Activated T-cell treated with anti-CD3 and anti-CD28 coated beads, Interleukin-2, amount 50 U/mL, for 4 hours (primary cell): ENCODE results near the gene BMPR2. TPM values are rescaled to one million over a fixed set of nuclear protein-coding genes. Genes with fewer than 3 reads are reported as not detected.
"Not testable (repeated sequence)": the region's sequence is repeated elsewhere in the genome, so short reads cannot be mapped to it uniquely, and the experiment has no call there.

Experiments
- ATAC-seq, 2 donors: fragments of 200-7000 bp; cut with Tn5 transposase; one replicate each; pipeline ENCODE4 v1.10.0; 2021
- DNase-seq: peaks from one replicate; pipeline ENCODE4 v3.0.0-alpha.2; 2020
- H3K27me3 Mint-ChIP-seq: one replicate; pipeline ENCODE4 v1.8.0; 2021; ENCODE audit warnings: low read depth, mixed read lengths
- H3K36me3 Mint-ChIP-seq: one replicate; pipeline ENCODE4 v1.8.0; 2022; ENCODE audit warnings: mixed read lengths; ENCODE audit not compliant: insufficient read depth
- H3K4me1 Mint-ChIP-seq: one replicate; pipeline ENCODE4 v1.8.0; 2021; ENCODE audit warnings: low read depth, mixed read lengths
- H3K4me3 Mint-ChIP-seq: one replicate; pipeline ENCODE4 v1.8.0; 2021; ENCODE audit warnings: mild to moderate bottlenecking, moderate library complexity, mixed read lengths
- H3K9me3 Mint-ChIP-seq: one replicate; pipeline ENCODE4 v1.8.0; 2021; ENCODE audit warnings: mixed read lengths
- total RNA-seq, 3 donors: library from RNA; stranded (reverse); gene quantifications; one replicate each; pipeline ENCODE4 v1.2.1, GENCODE V29; 2021

Gene BMPR2
- total RNA-seq, 3 donors from 2014 or later = 3.8 to 4.8 (median 3.9) TPM

DNA sequence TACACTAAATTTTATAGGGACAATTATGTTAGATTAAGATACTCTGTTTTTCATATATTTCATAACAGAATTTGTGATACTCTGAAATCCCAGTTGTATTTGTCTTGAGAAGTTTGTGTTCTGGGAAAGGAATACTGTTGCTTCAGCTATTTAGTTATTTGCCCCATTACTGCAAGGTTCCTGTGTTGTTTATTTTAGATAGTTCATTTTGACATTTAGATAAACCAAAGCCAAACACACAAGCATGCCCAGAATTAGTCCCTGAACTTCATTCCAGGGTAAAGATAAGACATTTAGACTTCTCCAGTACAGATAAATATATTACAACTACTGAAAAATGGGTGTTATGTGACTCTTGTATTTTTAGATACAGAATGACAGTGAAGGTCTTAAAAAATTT is 74.7 kb downstream of the BMPR2 start:
- no peak for ATAC-seq
- H3K36me3 Mint-ChIP-seq = peaks cover 2% of the 10 kb centered on the region

DNA sequence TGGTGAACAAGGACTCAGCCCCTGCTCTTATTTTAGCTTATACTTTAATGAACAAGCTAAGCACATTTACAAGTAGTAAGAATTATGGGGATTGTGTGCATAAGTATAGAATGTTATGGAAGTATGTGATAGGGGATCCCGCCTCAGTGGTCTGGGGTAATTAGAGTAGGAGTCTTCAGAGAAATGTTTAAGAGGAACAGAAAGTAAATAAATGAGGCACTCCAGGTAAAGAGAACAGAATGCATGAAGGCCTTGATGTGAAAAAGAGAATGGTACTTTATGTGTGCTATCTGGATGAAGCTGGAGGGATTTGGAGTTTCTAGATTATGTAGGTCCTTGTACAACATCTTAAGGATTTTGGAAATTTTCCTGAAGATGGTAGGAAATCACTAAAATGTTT is 76.6 kb downstream of the BMPR2 start:
- H3K36me3 Mint-ChIP-seq = peaks cover 2% of the 10 kb centered on the region

More for the DNA sequence above, 74.7 kb downstream of the BMPR2 start:
- Mint-ChIP-seq H3K9me3 (no peaks in the 10 kb centered on the region), H3K4me3 (no peak overlapping the region), H3K4me1 (no peaks in the 10 kb centered on the region), H3K27me3 (no peaks in the 10 kb centered on the region)
- DNase-seq = no peak

DNA sequence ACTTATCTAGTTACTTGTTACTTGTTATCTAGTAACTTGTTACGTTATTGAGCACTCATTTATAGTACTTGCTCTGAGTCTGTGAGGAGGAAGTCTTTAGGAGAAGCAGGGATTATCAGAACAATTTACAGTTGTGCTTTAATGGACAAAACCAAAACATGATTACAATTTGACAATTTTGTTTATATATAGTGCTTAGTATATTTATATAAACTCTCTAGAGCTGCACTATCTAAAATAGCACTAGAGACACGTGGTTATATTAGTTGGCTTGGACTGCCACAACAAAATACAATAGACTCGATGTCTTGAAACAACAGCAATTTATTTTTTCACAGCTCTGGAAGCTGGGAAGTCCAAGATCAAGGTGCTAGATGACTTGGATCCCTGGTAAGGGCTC is 78.4 kb downstream of the BMPR2 start:
- Mint-ChIP-seq H3K4me1 (no peaks in the 10 kb centered on the region), H3K4me3 (no peak overlapping the region), H3K27me3 (no peaks in the 10 kb centered on the region), H3K9me3 (peaks cover under 1% of the 10 kb centered on the region), H3K36me3 (peaks cover 1% of the 10 kb centered on the region)
- ATAC-seq = no peak
- DNase-seq = no peak

More for the DNA sequence above, 76.6 kb downstream of the BMPR2 start:
- H3K9me3 Mint-ChIP-seq = no peaks in the 10 kb centered on the region
- DNase-seq (no peak), ATAC-seq (no peak)
- no peak overlapping the region for H3K4me3 Mint-ChIP-seq
- H3K4me1 Mint-ChIP-seq = no peaks in the 10 kb centered on the region
- no peaks in the 10 kb centered on the region for H3K27me3 Mint-ChIP-seq

GRCh38 chr2:202455114-202455513 is 79.0 kb downstream of the BMPR2 start:
- ATAC-seq (no peak), DNase-seq (no peak)
- Mint-ChIP-seq H3K4me1 (no peaks in the 10 kb centered on the region), H3K4me3 (no peak overlapping the region), H3K9me3 (peaks cover 6% of the 10 kb centered on the region), H3K27me3 (no peaks in the 10 kb centered on the region), H3K36me3 (peaks cover 4% of the 10 kb centered on the region)

- Mint-ChIP-seq H3K27me3 (no peaks in the 10 kb centered on the region), H3K36me3 (peaks cover 8% of the 10 kb centered on the region), H3K4me1 (no peaks in the 10 kb centered on the region), H3K9me3 (peaks cover 6% of the 10 kb centered on the region), H3K4me3 (no peak overlapping the region)
- no peak for ATAC-seq
- DNase-seq = no peak
Measured at GRCh38 chr2:202460119-202460518, 84.0 kb downstream of the BMPR2 start.

DNA sequence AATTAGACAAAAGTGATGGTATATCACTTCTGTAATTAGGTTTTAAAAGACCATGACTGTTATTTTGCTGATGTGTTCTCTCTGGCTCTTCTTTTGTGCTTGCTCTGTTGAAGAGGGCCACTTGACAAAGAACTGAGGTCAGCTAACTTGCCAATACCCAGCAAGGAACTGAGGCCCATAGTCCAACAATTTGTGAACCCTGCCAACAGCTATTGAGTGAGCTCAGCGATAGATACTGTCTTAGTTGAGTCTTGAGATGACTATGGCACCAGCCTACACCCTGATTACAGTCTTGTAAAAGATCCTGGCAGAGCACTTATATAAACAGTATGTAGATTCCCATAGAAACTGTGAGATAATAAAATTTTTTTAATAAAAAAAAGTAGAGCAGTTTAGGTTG is 103.0 kb downstream of the BMPR2 start:
- ATAC-seq = no peak
- Mint-ChIP-seq H3K27me3 (no peaks in the 10 kb centered on the region), H3K4me1 (peaks cover 8% of the 10 kb centered on the region), H3K36me3 (peaks cover 4% of the 10 kb centered on the region), H3K9me3 (no peaks in the 10 kb centered on the region), H3K4me3 (no peak overlapping the region)
- no peak for DNase-seq

GRCh38 chr2:202479610-202480009 is 103.5 kb downstream of the BMPR2 start:
- peaks cover 4% of the 10 kb centered on the region for H3K36me3 Mint-ChIP-seq
- H3K4me3 Mint-ChIP-seq = no peak overlapping the region
- H3K9me3 Mint-ChIP-seq = no peaks in the 10 kb centered on the region
- H3K4me1 Mint-ChIP-seq = peaks cover 8% of the 10 kb centered on the region
- DNase-seq = no peak
- ATAC-seq = no peak
- H3K27me3 Mint-ChIP-seq = no peaks in the 10 kb centered on the region

DNA sequence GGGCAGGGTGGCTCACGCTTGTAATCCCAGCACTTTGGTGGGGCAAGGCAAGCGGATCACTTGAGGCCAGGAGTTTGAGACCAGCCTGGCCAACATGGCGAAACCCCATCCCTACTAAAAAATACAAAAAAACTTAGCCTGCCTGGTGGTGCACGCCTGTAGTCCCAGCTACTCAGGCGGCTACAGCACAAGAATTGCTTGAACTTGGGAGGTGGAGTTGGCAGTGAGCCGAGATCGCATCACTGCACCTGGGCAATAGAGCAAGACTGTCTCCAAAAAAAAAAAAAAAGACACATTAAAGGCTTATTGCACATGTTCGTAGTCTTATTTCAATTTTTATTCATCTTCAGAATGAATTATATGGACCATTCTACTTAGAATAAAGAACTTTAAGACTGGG is 110.2 kb downstream of the BMPR2 start:
- H3K9me3 Mint-ChIP-seq = no peaks in the 10 kb centered on the region
- ATAC-seq (no peak), DNase-seq (no peak)

DNA sequence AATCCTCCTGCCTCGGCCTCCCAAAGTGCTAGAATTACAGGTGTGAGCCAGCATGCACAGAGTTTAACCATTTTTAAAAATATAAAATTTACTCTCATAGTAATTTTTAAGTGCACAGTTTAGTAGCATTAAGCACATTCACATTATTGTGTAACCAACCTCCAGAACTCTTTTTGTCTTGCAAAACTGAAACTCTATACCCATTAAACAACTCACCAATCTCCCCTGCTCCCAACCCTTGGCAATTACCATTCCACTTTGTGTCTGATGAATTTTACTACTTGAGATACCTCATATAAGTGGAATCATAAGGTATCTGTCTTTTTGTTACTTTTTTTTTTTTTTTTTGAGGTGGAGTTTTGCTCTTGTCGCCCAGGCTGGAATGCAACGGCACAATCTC is 112.5 kb downstream of the BMPR2 start:
- Mint-ChIP-seq H3K9me3 (no peaks in the 10 kb centered on the region), H3K4me1 (peaks cover 2% of the 10 kb centered on the region), H3K36me3 (peaks cover 2% of the 10 kb centered on the region), H3K27me3 (no peaks in the 10 kb centered on the region), H3K4me3 (no peak overlapping the region)
- DNase-seq (no peak), ATAC-seq (no peak)

More for the DNA sequence above, 110.2 kb downstream of the BMPR2 start:
- no peak overlapping the region for H3K4me3 Mint-ChIP-seq
- H3K4me1 Mint-ChIP-seq = no peaks in the 10 kb centered on the region
- H3K27me3 Mint-ChIP-seq = no peaks in the 10 kb centered on the region
- H3K36me3 Mint-ChIP-seq = peaks cover 4% of the 10 kb centered on the region

DNA sequence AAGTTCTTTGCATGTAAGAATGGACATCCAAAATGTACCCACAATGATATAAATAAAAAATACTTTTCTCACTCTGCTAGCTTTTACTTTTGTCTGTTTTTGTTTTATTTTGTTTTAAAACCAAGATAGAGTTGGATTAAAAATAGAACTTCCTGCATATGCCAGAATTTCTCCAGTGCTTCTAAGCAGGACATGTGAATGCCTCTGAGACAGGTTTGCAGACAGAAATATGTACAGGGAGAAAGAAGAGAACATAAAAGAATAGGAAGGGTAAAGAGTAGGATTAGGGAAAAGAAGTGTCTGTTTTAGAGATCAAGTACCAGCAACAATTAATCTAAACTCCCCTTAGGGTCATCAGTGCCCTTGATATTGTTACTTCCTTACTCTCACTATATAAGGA is 114.4 kb downstream of the BMPR2 start:
- Mint-ChIP-seq H3K36me3 (peaks cover 2% of the 10 kb centered on the region), H3K27me3 (no peaks in the 10 kb centered on the region)
- no peak for ATAC-seq

GRCh38 chr2:202491514-202491913 is 115.4 kb downstream of the BMPR2 start:
- peaks cover 2% of the 10 kb centered on the region for H3K36me3 Mint-ChIP-seq
- ATAC-seq (no peak), DNase-seq (no peak)
- peaks cover 2% of the 10 kb centered on the region for H3K4me1 Mint-ChIP-seq
- no peak overlapping the region for H3K4me3 Mint-ChIP-seq
- H3K27me3 Mint-ChIP-seq = no peaks in the 10 kb centered on the region
- H3K9me3 Mint-ChIP-seq = no peaks in the 10 kb centered on the region

More for the DNA sequence above, 114.4 kb downstream of the BMPR2 start:
- no peak for DNase-seq
- Mint-ChIP-seq H3K4me3 (no peak overlapping the region), H3K9me3 (no peaks in the 10 kb centered on the region), H3K4me1 (peaks cover 2% of the 10 kb centered on the region)

DNA sequence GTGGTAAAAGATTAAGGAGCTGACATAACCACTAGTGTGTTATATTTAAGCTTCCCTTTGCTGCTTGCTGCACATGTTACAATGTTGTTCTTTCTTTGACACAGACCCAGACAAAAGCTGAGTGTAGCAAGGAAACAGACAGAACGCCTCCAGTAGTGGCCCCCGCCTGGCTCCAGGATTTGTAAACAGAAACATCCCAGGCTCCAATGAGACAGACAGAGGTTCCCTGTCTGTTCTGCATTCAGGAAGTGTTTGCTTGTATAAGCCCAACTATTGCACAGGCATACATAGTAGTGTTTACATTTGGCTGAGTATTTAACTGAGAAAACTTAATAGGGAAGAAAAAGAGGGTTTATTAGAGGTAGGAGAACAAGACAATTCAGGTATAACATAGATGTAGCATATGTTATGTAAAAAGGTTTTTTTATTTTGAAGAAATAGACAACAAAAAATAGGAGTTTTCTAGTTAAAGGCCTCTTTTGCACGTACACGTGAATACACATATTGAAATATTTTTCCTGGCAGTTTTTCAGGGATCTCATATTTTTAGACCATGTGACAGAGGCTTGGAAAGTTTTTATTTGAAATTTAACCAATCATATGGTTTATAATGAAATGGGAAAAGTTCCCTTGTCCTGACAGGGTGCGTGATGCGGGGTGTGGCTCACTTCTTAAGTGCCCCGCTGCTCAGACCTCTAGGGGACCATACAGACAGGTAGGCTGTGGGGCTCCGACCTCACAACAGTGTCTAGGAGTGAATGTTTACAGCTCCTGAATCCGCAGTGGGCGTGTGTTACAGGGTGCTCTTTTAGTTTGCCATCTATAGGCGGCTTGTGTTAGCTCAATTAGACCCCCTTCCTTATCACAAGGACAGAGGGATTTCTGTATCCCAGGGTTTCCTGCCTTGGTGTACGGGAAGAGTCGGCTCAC is 118.4 kb downstream of the BMPR2 start:
- ATAC-seq = no peak
- Mint-ChIP-seq H3K4me1 (peaks cover 2% of the 10 kb centered on the region), H3K27me3 (no peaks in the 10 kb centered on the region), H3K9me3 (no peaks in the 10 kb centered on the region), H3K36me3 (no peaks in the 10 kb centered on the region), H3K4me3 (no peak overlapping the region)
- no peak for DNase-seq

GRCh38 chr2:202495230-202495604 is 119.1 kb downstream of the BMPR2 start:
- Mint-ChIP-seq H3K4me1 (peaks cover 2% of the 10 kb centered on the region), H3K27me3 (no peaks in the 10 kb centered on the region), H3K4me3 (no peak overlapping the region), H3K36me3 (no peaks in the 10 kb centered on the region), H3K9me3 (no peaks in the 10 kb centered on the region)
- DNase-seq = no peak
- ATAC-seq = no peak

GRCh38 chr2:202496835-202497472 is 120.8 kb downstream of the BMPR2 start:
- ATAC-seq, DNase-seq, H3K27me3 Mint-ChIP-seq, H3K4me1 Mint-ChIP-seq, H3K9me3 Mint-ChIP-seq, H3K36me3 Mint-ChIP-seq, H3K4me3 Mint-ChIP-seq: not testable (repeated sequence)

DNA sequence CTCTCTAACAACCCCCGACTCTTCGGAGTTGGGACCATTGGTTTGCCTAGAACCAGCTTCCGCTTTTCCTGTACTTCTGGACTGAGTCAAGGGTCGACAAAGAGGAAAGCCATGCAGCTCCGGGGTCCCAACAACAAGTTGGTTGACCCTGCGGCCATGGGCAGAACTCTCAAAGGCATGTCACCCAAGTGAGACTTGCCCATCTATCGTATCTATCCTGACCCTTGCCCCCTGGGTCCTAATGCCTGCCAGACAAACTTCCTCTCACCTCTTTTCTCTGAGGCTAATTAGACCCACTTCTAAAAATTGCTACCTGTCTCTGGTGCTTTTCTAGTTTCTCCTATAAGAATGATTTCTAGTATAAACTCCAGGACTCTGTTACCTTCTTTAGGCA is 121.3 kb downstream of the BMPR2 start:
- H3K4me3 Mint-ChIP-seq, DNase-seq, H3K9me3 Mint-ChIP-seq, H3K4me1 Mint-ChIP-seq, ATAC-seq, H3K27me3 Mint-ChIP-seq, H3K36me3 Mint-ChIP-seq: not testable (repeated sequence)
